ENCODE results near the gene CNTN1. TPM values are rescaled to one million over a fixed set of nuclear protein-coding genes. Genes with fewer than 3 reads are reported as not detected.

Gene CNTN1
- total and polyA plus RNA-seq, 2 donors (not counting 1 experiment from before 2014, with no cell fraction given), result not detected

- Mint-ChIP-seq H3K4me1 (no peaks in the 10 kb centered on the region), H3K27me3 (no peaks in the 10 kb centered on the region), H3K27ac (no peak overlapping the region), H3K4me3 (no peak overlapping the region), H3K9me3 (ENCODE audit: insufficient read depth) (no peaks in the 10 kb centered on the region)
- H3K9me3 ChIP-seq (ENCODE audit: control extremely low read depth in 1 of 3, control insufficient read depth in 2 of 3, insufficient read depth in 1 of 3, low read length in 2 of 3), result no peaks in the 10 kb centered on the region
- no peaks in the 10 kb centered on the region for H4K20me1 ChIP-seq (ENCODE audit: control insufficient read depth, insufficient read depth, low read length, poor library complexity, severe bottlenecking)
- no peak overlapping the region for H3K27ac ChIP-seq (ENCODE audit: low read length in 2 of 2)
- H3K4me1 ChIP-seq (ENCODE audit: control insufficient read depth in 2 of 2, insufficient read depth in 2 of 2, low read length in 2 of 2), result no peaks in the 10 kb centered on the region
- no CpG with 5 or more reads among the region's 1 CpG for WGBS (ENCODE audit: insufficient coverage)
- H2AFZ ChIP-seq (ENCODE audit: insufficient read depth, low read depth, low read length, poor library complexity, severe bottlenecking), result no peak overlapping the region
- no peak overlapping the region for H3K4me2 ChIP-seq (replicated peaks; ENCODE audit: low read depth, low read length, poor library complexity, severe bottlenecking)
- TF ChIP-seq EZH2 (IDR thresholded peaks at IDR 0.05; ENCODE audit: borderline replicate concordance, insufficient read depth, low read depth, low read length, poor library complexity, severe bottlenecking), result no peak
- no peak for TF ChIP-seq CTCF (IDR thresholded peaks at IDR 0.05)
- no peaks in the 10 kb centered on the region for H3K36me3 ChIP-seq (replicated peaks in 1 of 2; ENCODE audit: control extremely low read depth in 1 of 2, control insufficient read depth in 1 of 2, extremely low read depth in 1 of 2, insufficient read depth in 2 of 2, low read length in 1 of 2)
- no peak overlapping the region for H3K4me3 ChIP-seq (ENCODE audit: control extremely low read depth in 1 of 5, extremely low read depth in 1 of 5, insufficient read depth in 1 of 5, low read depth in 2 of 5, low read length in 4 of 5)
- DNase-seq (no peak), ATAC-seq (ENCODE audit: low read depth) (no peak)
- no peaks in the 10 kb centered on the region for H3K79me2 ChIP-seq (ENCODE audit: control insufficient read depth, insufficient read depth, low read length)
- ChIA-PET CTCF (no interaction called here), POLR2A (no interaction called here)
- intact Hi-C loops (cut with micrococcal nuclease), result no loop called here
- H3K9ac ChIP-seq (ENCODE audit: low read length), result no peak overlapping the region
- no peaks in the 10 kb centered on the region for H3K27me3 ChIP-seq (replicated peaks in 1 of 4; ENCODE audit: control extremely low read depth in 1 of 4, control insufficient read depth in 3 of 4, insufficient read depth in 4 of 4, low read length in 3 of 4)
Observed at GRCh38 chr12:40793471-40793870, 101.2 kb downstream of the CNTN1 start.

- Histone ChIP-seq H3K36me3 (replicated peaks in 1 of 2; ENCODE audit: control extremely low read depth in 1 of 2, control insufficient read depth in 1 of 2, extremely low read depth in 1 of 2, insufficient read depth in 2 of 2, low read length in 1 of 2) (no peaks in the 10 kb centered on the region), H3K27me3 (replicated peaks in 1 of 4; ENCODE audit: control extremely low read depth in 1 of 4, control insufficient read depth in 3 of 4, insufficient read depth in 4 of 4, low read length in 3 of 4) (no peaks in the 10 kb centered on the region), H3K4me3 (ENCODE audit: control extremely low read depth in 1 of 5, extremely low read depth in 1 of 5, insufficient read depth in 1 of 5, low read depth in 2 of 5, low read length in 4 of 5) (no peak overlapping the region), H3K9ac (ENCODE audit: low read length) (no peak overlapping the region), H3K27ac (ENCODE audit: low read length in 2 of 2) (no peak overlapping the region), H3K79me2 (ENCODE audit: control insufficient read depth, insufficient read depth, low read length) (no peaks in the 10 kb centered on the region), H2AFZ (ENCODE audit: insufficient read depth, low read depth, low read length, poor library complexity, severe bottlenecking) (no peak overlapping the region), H3K9me3 (ENCODE audit: control extremely low read depth in 1 of 3, control insufficient read depth in 2 of 3, insufficient read depth in 1 of 3, low read length in 2 of 3) (no peaks in the 10 kb centered on the region), H3K4me1 (ENCODE audit: control insufficient read depth in 2 of 2, insufficient read depth in 2 of 2, low read length in 2 of 2) (no peaks in the 10 kb centered on the region), H4K20me1 (ENCODE audit: control insufficient read depth, insufficient read depth, low read length, poor library complexity, severe bottlenecking) (no peaks in the 10 kb centered on the region), H3K4me2 (replicated peaks; ENCODE audit: low read depth, low read length, poor library complexity, severe bottlenecking) (no peak overlapping the region)
- TF ChIP-seq EZH2 (IDR thresholded peaks at IDR 0.05; ENCODE audit: borderline replicate concordance, insufficient read depth, low read depth, low read length, poor library complexity, severe bottlenecking), result no peak
- no peak for TF ChIP-seq CTCF (IDR thresholded peaks at IDR 0.05)
- H3K4me1 Mint-ChIP-seq, result no peaks in the 10 kb centered on the region
- ChIA-PET CTCF (no interaction called here), POLR2A (no interaction called here)
- H3K9me3 Mint-ChIP-seq (ENCODE audit: insufficient read depth), result no peaks in the 10 kb centered on the region
- no peak overlapping the region for H3K4me3 Mint-ChIP-seq
- no peak overlapping the region for H3K27ac Mint-ChIP-seq
- intact Hi-C loops (cut with micrococcal nuclease), result no loop called here
- ATAC-seq (ENCODE audit: low read depth) (no peak), DNase-seq (no peak)
- no peaks in the 10 kb centered on the region for H3K27me3 Mint-ChIP-seq
Observed at GRCh38 chr12:40794087-40794486, 101.8 kb downstream of the CNTN1 start.
